HG03066 (cell line): ENCODE measurements around the gene AFP.

Experiments
- ATAC-seq: cut with Tn5 transposase; IDR thresholded peaks from one replicate; pipeline ENCODE4 v1.9.1; 2021; ENCODE audit warnings: low read depth; ENCODE audit not compliant: unreplicated experiment

AFP gene

GRCh38 chr4:73454920-73455319 is 18.9 kb downstream of the AFP start:
- no peak for ATAC-seq

GRCh38 chr4:73456177-73457022 is 20.4 kb downstream of the AFP start:
- no peak for ATAC-seq

- ATAC-seq, result no peak
These were observed 22.4 kb downstream of the AFP start for GRCh38 chr4:73458184-73459047.

GRCh38 chr4:73459048-73459421 is 23.0 kb downstream of the AFP start:
- no peak for ATAC-seq

- ATAC-seq, result no peak
These were observed 25.0 kb downstream of the AFP start for GRCh38 chr4:73460913-73461522.

- no peak for ATAC-seq
These were observed 32.1 kb downstream of the AFP start for GRCh38 chr4:73468170-73468569.

- no peak for ATAC-seq
These were observed 34.7 kb downstream of the AFP start for GRCh38 chr4:73470728-73471127.

- ATAC-seq, result no peak
These were observed 41.2 kb downstream of the AFP start for GRCh38 chr4:73477176-73477575.

GRCh38 chr4:73479323-73479722 is 43.3 kb downstream of the AFP start:
- no peak for ATAC-seq

- no peak for ATAC-seq
These were observed 45.3 kb downstream of the AFP start, which contains the start of gene AFM for GRCh38 chr4:73481358-73481757. Gene AFM (plus strand): TSS chr4:73481745. CDS start chr4:73481776, 31 bp downstream.

- no peak for ATAC-seq
These were observed 49.1 kb downstream of the AFP start for GRCh38 chr4:73485085-73485484.

- no peak for ATAC-seq
These were observed 49.6 kb downstream of the AFP start for GRCh38 chr4:73485596-73485995.

GRCh38 chr4:73486497-73486896 is 50.5 kb downstream of the AFP start:
- no peak for ATAC-seq

GRCh38 chr4:73487233-73487632 is 51.2 kb downstream of the AFP start:
- ATAC-seq, result no peak

- no peak for ATAC-seq
These were observed 64.2 kb downstream of the AFP start for GRCh38 chr4:73499996-73500765.

GRCh38 chr4:73501664-73502265 is 65.7 kb downstream of the AFP start:
- no peak for ATAC-seq

GRCh38 chr4:73505567-73505966 is 69.5 kb downstream of the AFP start:
- no peak for ATAC-seq
